Dermis microvascular lymphatic vessel endothelial cell (primary cell): ENCODE measurements around the gene RNASEH1. TPM values are rescaled to one million over a fixed set of nuclear protein-coding genes. Genes with fewer than 3 reads are reported as not detected.

Experiments
- DNase-seq, 2 donors: peaks; one replicate each; pipeline versions ENCODE4 v3.0.0 to v3.0.0-alpha.2; 2010; ENCODE audit warnings: low read depth in 2 of 2
- total RNA-seq: library from RNA; depleted of rRNA; stranded (reverse); fragments of >200 nt; gene quantifications from 2 replicates; pipeline ENCODE4 v1.2.1, GENCODE V29; 2014

RNASEH1 gene
- total RNA-seq, 1 donor from 2014 or later = 28.9 TPM

DNA sequence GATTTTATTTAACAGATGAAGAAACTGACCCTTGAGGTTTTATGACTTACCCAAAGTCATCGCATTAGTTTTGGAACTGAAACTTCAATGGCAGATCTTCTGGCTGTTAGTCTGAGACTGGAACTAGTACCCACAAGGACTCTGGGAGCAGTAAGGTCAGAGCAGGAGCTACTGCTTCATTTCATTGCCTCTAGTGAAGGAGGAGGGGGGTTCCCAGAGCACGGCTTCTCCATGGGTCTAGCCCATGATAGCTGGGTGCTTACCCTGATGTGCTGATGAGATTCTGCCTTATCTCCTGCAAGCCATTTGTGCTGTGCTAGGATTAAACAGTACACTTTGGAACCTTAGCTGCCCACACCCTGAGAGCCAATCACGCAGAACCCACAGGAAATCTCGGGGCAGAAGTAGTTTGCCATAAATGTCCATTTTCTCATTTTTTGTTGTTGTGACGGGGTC lies 5.4 kb upstream of the RNASEH1 start:
- no peak for DNase-seq

GRCh38 chr2:3557639-3558204 lies 411 bp downstream of the RNASEH1 start:
- no peak for DNase-seq

DNA sequence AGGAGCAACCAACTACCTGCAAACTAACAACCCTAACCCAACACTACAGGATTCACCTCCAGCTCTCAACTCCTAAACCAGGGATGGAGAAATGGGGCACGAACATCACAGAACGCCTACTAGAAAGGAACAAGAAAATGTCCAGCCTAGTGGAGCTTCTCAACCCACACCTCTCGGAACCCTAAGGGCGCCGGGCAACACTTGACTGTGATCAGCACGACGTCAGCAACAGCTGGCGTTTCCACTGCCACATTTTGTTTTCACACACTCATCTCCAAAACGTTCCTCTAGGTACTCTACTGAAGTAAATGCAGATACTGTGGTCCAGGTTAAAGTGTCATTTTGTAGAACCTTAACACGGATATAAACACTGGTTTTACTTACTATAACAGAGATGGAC lies 4.2 kb downstream of the RNASEH1 start:
- no peak for DNase-seq

DNA sequence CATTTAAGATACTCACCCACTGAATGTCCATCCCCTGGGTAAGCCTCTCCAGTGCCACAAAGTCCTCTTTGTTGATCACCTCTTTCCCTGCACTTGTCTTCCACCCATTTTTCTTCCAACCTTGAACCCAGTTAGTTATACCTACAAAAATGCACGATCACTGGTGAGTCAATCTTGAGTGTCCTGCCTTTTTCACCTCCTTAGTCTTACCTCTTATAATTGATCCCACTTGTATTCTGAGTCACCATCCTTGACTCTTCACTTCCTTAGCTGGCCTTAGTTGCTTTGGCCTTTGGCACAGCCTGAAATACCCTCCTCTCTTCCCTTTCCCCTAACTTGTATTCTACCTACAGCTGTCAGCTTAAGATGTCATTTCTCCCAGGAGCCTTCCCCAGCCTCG lies 10.2 kb downstream of the RNASEH1 start:
- no peak for DNase-seq

- no peak for DNase-seq
Observed at GRCh38 chr2:3545788-3546478, 12.2 kb downstream of the RNASEH1 start.

DNA sequence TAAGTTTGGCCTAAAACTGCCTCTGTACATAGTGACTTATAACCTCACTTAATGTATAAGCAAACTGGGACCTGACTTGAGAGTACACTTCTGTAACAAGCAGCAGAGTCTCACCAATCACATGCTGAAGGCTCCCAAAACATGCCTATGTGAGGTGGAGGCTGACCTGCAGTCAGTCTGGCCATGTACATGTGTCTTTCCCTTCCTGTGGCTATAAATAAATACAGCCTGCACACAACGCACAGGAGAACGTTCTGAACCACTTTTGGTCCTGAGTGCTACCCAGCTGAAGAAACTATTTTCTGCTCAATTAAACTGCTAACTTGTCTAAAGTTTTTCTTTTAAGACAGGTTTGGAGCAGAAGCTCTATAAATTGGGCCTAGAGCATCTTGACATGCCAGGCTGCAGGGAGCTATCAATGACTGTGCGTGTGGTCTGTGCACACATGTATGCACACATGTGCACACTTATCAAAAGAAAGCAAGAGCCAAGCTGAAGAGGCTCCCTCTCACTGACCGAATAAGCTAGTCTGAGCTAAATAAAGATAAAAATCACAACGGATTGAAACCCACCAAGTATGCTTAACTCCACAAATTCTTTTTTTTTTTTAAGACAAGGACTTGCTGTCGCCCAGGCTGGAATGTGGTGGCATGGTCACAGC lies 15.0 kb downstream of the RNASEH1 start:
- no peak for DNase-seq

DNA sequence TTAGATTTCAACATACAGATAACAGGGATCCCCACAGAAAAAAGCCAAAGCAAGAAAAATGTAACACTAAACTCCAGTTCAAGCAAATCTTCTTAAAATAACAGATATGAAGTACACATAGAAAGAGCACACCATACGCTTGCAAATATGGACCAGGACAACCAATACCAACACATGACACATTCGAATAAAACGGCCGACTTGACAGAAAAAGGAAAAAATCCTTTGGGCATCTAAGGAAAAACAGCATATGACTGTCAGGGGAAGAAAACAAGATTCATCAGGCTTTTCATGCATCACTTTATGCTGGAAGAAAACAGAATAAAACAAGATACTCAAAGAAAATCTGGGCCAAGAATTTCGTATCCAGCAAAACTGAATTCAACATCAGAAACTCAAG lies 16.0 kb downstream of the RNASEH1 start:
- DNase-seq = no peak

DNA sequence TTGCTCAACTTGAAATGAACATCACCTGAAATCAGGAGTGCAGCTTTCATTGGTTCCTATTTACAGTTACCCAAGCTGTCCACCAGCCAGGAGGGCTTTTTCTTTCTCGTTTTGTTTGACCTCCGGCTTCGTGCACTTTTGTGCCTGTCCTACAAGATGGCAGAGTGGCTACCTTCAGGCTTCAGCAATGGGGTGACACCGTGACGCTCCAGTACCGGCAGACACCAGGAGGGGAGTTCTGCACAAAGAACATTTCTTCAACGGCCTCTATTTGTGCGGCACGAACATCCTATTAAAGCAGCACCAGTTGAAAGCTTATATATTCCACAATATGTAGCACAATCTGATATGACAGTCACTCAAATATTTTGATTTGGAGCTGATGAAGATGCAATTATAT lies 18.3 kb downstream of the RNASEH1 start:
- no peak for DNase-seq

GRCh38 chr2:3536682-3537632 lies 21.2 kb downstream of the RNASEH1 start:
- peak in 1 of 2 donors; percentile 63 for DNase-seq

GRCh38 chr2:3535794-3536681 lies 22.1 kb downstream of the RNASEH1 start:
- peak; percentile 65 to 85 for DNase-seq

GRCh38 chr2:3535467-3535793 lies 22.7 kb downstream of the RNASEH1 start:
- DNase-seq = no peak

DNA sequence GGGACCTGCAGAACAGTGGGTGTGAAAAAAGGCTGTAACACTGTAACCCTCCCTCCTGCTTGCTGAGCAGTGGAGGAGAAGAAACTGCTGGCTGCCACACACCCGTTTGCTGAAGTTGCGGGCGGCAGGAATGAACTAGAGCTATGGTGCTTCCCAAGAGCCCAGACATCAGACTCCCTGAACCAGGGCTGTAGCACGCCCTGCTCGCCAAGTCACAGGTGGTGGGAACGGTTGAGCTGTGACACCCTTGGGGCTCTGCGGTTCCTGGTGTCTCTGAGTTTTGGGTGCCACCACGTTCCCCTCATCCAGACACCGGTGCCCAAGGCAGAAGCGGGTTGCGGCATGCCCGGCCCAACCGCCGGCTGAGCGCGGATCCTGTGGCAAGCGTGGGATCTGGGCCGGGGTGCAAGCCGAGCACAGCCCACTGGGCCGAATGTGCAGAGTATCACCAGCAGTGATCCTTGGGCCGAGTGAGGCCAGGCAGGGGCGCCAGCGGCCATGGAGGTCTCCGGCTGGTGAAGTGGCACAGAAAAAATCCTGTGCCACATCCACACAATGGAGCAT lies 23.8 kb downstream of the RNASEH1 start:
- no peak for DNase-seq

DNA sequence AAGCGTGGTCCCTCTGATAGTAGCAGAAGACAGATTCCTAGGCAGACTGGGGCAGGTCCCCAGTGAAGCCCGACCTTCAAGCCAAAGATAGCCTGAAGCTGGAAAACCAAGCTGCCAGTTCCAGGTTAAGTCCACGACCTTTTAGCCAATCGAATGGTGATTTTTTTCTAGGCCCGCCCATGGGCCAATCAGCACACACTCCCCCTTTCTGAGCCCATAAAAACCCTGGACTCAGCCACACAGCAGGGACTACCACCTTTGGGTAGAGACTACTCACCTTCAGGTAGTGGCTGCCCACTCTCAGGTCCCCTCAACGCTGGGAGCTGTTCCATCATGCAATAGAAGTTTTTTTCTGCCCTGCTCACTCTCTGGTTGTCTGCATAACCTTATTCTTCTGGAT lies 24.3 kb downstream of the RNASEH1 start:
- DNase-seq = no peak

- DNase-seq = no peak
Observed at GRCh38 chr2:3532941-3533340, 25.2 kb downstream of the RNASEH1 start.

- DNase-seq = no peak
Observed at GRCh38 chr2:3529316-3530025, 28.7 kb downstream of the RNASEH1 start.

DNA sequence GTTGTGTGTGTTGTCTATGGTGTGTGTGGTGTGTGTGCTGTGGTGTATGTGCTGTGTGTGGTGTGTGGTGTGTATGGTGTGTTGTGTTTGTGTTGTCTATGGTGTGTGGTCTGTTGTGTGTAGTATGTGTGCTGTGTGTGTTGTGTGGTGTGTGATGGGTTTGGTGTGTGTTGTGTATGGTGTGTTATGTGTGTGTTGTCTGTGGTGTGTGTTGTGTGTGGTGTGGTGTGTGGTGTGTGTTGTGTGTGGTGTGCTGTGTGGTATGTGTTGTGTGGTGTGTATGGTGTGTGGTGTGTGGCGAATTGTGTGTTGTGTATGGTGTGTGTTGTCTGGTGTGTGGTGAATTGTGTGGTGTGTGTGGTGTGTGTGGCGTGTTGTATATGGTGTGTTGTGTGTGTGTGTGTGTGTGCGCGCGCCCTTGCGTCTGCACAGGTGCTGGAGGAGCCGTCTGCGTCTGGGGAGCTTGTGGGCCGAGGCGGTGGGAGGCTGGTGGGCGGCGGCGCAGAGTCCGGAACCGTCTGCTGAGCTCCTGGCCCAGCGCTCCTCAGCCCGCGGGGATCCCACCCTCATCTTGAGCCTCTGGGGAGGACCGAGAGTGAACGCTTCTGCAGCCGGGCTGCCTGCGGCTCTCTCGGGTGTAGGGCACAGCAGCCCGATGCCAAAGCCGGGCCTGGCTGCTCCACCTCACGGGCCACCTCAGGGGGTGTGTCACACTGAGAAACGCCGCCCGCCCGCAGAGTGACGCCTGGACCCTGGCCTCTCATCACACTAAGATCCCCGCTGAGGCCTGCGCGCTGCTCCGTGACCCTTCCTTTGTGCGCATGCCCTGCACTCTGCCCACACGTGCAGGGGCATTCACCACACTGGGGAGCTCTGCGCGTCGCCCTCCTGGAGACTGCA lies 30.0 kb downstream of the RNASEH1 start:
- DNase-seq = no peak

DNA sequence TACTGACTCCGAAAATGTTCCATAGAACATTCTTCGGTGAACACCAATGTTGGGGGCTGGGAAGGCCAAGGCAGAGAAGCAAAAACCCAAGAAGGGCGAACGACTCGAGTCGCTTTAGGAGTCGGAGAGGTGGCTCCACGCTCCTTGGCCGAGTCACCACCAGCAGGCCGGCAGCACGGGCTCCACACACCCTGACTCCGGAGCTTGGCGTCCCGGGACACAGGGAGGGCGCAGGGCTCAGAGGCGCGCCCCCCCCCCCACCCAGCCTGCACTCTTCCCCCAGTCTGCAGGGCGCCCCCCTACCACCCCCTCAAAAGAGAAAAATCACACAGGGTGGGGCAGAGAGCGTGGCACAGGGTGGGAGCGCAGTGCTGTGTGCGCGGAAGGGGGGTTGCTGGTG lies 31.3 kb downstream of the RNASEH1 start:
- no peak for DNase-seq

GRCh38 chr2:3523551-3524041 lies 34.5 kb downstream of the RNASEH1 start:
- no peak for DNase-seq

GRCh38 chr2:3522961-3523421 lies 35.1 kb downstream of the RNASEH1 start:
- DNase-seq = no peak
